ENCODE results near the gene USP12.
"Not testable (repeated sequence)": the region's sequence is repeated elsewhere in the genome, so short reads cannot be mapped to it uniquely, and the experiment has no call there.

USP12 gene

GRCh38 chr13:27125357-27126282, 46.0 kb downstream of the USP12 start:
- TF ChIP-seq CTCF (IDR thresholded peaks at IDR 0.05; ENCODE audit: low read depth, low read length): no peak
- no peaks in the 10 kb centered on the region; the same call in 1 of the 2 replicates for H3K36me3 ChIP-seq
- peak; percentile 7 for DNase-seq
- no peaks in the 10 kb centered on the region for H3K4me1 ChIP-seq
- no peak overlapping the region for H3K4me3 ChIP-seq (ENCODE audit: low read depth, low read length)
- no peaks in the 10 kb centered on the region for H3K27me3 ChIP-seq
- H3K9me3 ChIP-seq: no peaks in the 10 kb centered on the region; the same call in 1 of the 2 replicates

GRCh38 chr13:27124571-27124970, 47.0 kb downstream of the USP12 start:
- no peaks in the 10 kb centered on the region for H3K4me1 ChIP-seq
- H3K27me3 ChIP-seq: no peaks in the 10 kb centered on the region
- no peak for TF ChIP-seq CTCF (IDR thresholded peaks at IDR 0.05; ENCODE audit: low read depth, low read length)
- no peak overlapping the region for H3K4me3 ChIP-seq (ENCODE audit: low read depth, low read length)
- H3K9me3 ChIP-seq: no peaks in the 10 kb centered on the region; the same call in 1 of the 2 replicates
- H3K36me3 ChIP-seq: no peaks in the 10 kb centered on the region; the same call in 1 of the 2 replicates
- DNase-seq: no peak

- H3K9me3 ChIP-seq; H3K36me3 ChIP-seq; H3K27me3 ChIP-seq; H3K4me1 ChIP-seq; H3K4me3 ChIP-seq (ENCODE audit: low read depth, low read length); DNase-seq: not testable (repeated sequence)
Measured at GRCh38 chr13:27123445-27123844, 48.2 kb downstream of the USP12 start.

GRCh38 chr13:27122036-27122435, 49.6 kb downstream of the USP12 start:
- DNase-seq: no peak

GRCh38 chr13:27120811-27121210, 50.8 kb downstream of the USP12 start:
- TF ChIP-seq CTCF (IDR thresholded peaks at IDR 0.05; ENCODE audit: low read depth, low read length): no peak
- Histone ChIP-seq H3K36me3 (no peaks in the 10 kb centered on the region), H3K27me3 (no peaks in the 10 kb centered on the region), H3K4me3 (ENCODE audit: low read depth, low read length) (no peak overlapping the region), H3K4me1 (no peaks in the 10 kb centered on the region), H3K9me3 (no peaks in the 10 kb centered on the region; the same call in 1 of the 2 replicates)
- DNase-seq: no peak

More at GRCh38 chr13:27122036-27122435, 49.6 kb downstream of the USP12 start:
- Histone ChIP-seq H3K36me3 (no peaks in the 10 kb centered on the region), H3K9me3 (no peaks in the 10 kb centered on the region; the same call in 1 of the 2 replicates), H3K4me1 (no peaks in the 10 kb centered on the region), H3K27me3 (no peaks in the 10 kb centered on the region), H3K4me3 (ENCODE audit: low read depth, low read length) (no peak overlapping the region)
- TF ChIP-seq CTCF (IDR thresholded peaks at IDR 0.05; ENCODE audit: low read depth, low read length): no peak

GRCh38 chr13:27120011-27120410, 51.6 kb downstream of the USP12 start:
- H3K4me3 ChIP-seq (ENCODE audit: low read depth, low read length): no peak overlapping the region
- H3K27me3 ChIP-seq: no peaks in the 10 kb centered on the region
- DNase-seq: no peak
- no peaks in the 10 kb centered on the region for H3K36me3 ChIP-seq
- no peak for TF ChIP-seq CTCF (IDR thresholded peaks at IDR 0.05; ENCODE audit: low read depth, low read length)
- no peaks in the 10 kb centered on the region; the same call in 1 of the 2 replicates for H3K9me3 ChIP-seq
- no peaks in the 10 kb centered on the region for H3K4me1 ChIP-seq
